CD4-positive, alpha-beta memory T cell (primary cell): ENCODE data around the gene GPSM1. TPM values are rescaled to one million over a fixed set of nuclear protein-coding genes. Genes with fewer than 3 reads are reported as not detected.
A peak's percentile ranks its signal among the peaks of the same experiment; 100 is the strongest.

ENCODE experiments used
- CTCF ChIA-PET: fragments of 350-600 bp; sonication (Branson Sonifier 250); formaldehyde crosslinking; loops from one replicate; lab custom pipeline; 2021; ENCODE audit warnings: inconsistent platforms; ENCODE audit not compliant: partially characterized antibody; lab: Charles Lee
- POLR2A ChIA-PET: fragments of 350-600 bp; sonication (Branson Sonifier 250); formaldehyde crosslinking; loops from one replicate; lab custom pipeline; 2021; ENCODE audit not compliant: partially characterized antibody; lab: Charles Lee
- DNase-seq, 5 donors: peaks; one replicate each; pipeline versions ENCODE4 v3.0.0 to v3.0.0-alpha.2; 2020 to 2022; ENCODE audit warnings: mixed read lengths in 1 of 5
- H3K27ac ChIP-seq: one replicate; pipeline ENCODE4 v1.7.0; 2013; ENCODE audit warnings: low read depth, low read length
- H3K27me3 ChIP-seq: 2 replicates; pipeline ENCODE4 v1.7.0; 2013; ENCODE audit warnings: mild to moderate bottlenecking, low read length, moderate library complexity; ENCODE audit not compliant: insufficient read depth
- H3K36me3 ChIP-seq: 2 replicates; pipeline ENCODE4 v1.7.0; 2013; ENCODE audit warnings: mild to moderate bottlenecking, low read length, moderate library complexity; ENCODE audit not compliant: insufficient read depth
- H3K4me1 ChIP-seq: 2 replicates; pipeline ENCODE4 v1.7.0; 2013; ENCODE audit warnings: mild to moderate bottlenecking, low read length, moderate library complexity; ENCODE audit not compliant: insufficient read depth
- H3K4me3 ChIP-seq, 2 donors: one replicate each; pipeline ENCODE4 v1.7.0; 2013; ENCODE audit warnings: low read length in 2 of 2, mild to moderate bottlenecking in 1 of 2
- H3K9me3 ChIP-seq, 2 donors: one replicate each; pipeline ENCODE4 v1.7.0; 2013; ENCODE audit warnings: low read length in 2 of 2, control low read depth in 1 of 2; ENCODE audit not compliant: control insufficient read depth in 1 of 2
- H3K27ac Mint-ChIP-seq, 7 donors: one replicate each; pipeline ENCODE4 v1.8.0; 2020 to 2021; ENCODE audit warnings: mixed read lengths in 7 of 7, mild to moderate bottlenecking in 6 of 7, inconsistent platforms in 3 of 7, moderate library complexity in 3 of 7
- H3K27me3 Mint-ChIP-seq, 2 donors: one replicate each; pipeline ENCODE4 v1.8.0; 2020 to 2021; ENCODE audit warnings: mixed read lengths in 2 of 2
- H3K36me3 Mint-ChIP-seq, 2 donors: one replicate each; pipeline ENCODE4 v1.8.0; 2020 to 2021; ENCODE audit warnings: mixed read lengths in 2 of 2, inconsistent platforms in 1 of 2, mild to moderate bottlenecking in 1 of 2
- H3K4me1 Mint-ChIP-seq, 4 donors: one replicate each; pipeline ENCODE4 v1.8.0; 2020 to 2021; ENCODE audit warnings: mixed read lengths in 4 of 4, mild to moderate bottlenecking in 1 of 4
- H3K4me3 Mint-ChIP-seq, 8 donors: one replicate each; pipeline ENCODE4 v1.8.0; 2020 to 2021; ENCODE audit warnings: mixed read lengths in 8 of 8, mild to moderate bottlenecking in 7 of 8, moderate library complexity in 6 of 8, inconsistent platforms in 3 of 8
- H3K9me3 Mint-ChIP-seq, 8 donors: one replicate each; pipeline ENCODE4 v1.8.0; 2020 to 2021; ENCODE audit warnings: mixed read lengths in 8 of 8, mild to moderate bottlenecking in 5 of 8, inconsistent platforms in 3 of 8, moderate library complexity in 1 of 8
- intact Hi-C: fragments of 100-400 bp; cut with micrococcal nuclease; formaldehyde crosslinking; loops from one replicate; pipeline ENCODE4 v1.15.1; 2023
- polyA plus RNA-seq, 2 donors: library from polyadenylated mRNA; unstranded; fragments of 300-500 nt; fragmentation: Illumina TruSeq; gene quantifications; one replicate each; pipeline ENCODE4 v1.2.3, GENCODE V29; 2021
- total RNA-seq, 2 experiments: library from RNA; stranded (reverse); gene quantifications; one replicate each; pipeline ENCODE4 v1.2.3, GENCODE V29; 2021

GPSM1 gene
- total and polyA plus RNA-seq, 4 experiments from 2014 or later, result 0.78 to 8.1 (median 4.6) TPM

- DNase-seq, result no peak
- Histone ChIP-seq H3K27ac (no peak overlapping the region), H3K9me3 (no peaks in the 10 kb centered on the region), H3K27me3 (no peaks in the 10 kb centered on the region), H3K36me3 (peaks cover 17% of the 10 kb centered on the region), H3K4me1 (peaks cover 22% of the 10 kb centered on the region), H3K4me3 (no peak overlapping the region)
- Mint-ChIP-seq H3K9me3 (no peaks in the 10 kb centered on the region), H3K27ac (no peak overlapping the region), H3K36me3 (peaks cover 30 to 57% of the 10 kb centered on the region in 2 donors), H3K27me3 (no peaks in the 10 kb centered on the region), H3K4me1 (peaks cover 0 to 27% (median 14%) of the 10 kb centered on the region in 4 donors), H3K4me3 (peak overlapping the region in 5 of 8 donors; percentile 0 to 47 (median 19))
- intact Hi-C loops, result no loop called here
- CTCF ChIA-PET, result no interaction called here
- POLR2A ChIA-PET, result interaction anchor here (1.4 to 2.0 kb wide), 2 partner anchors 18 to 22 kb away, joined by 3 to 11 read pairs; partner anchors contain the start of gene DNLZ
Measured at GRCh38 chr9:136386018-136386417, 58.7 kb downstream of the GPSM1 start.

- no peak overlapping the region for H3K4me3 ChIP-seq
- DNase-seq, result peak in 1 of 5 donors; percentile 37
- CTCF ChIA-PET, result interaction anchor here (1.6 kb wide), 1 partner anchor 13 kb away, joined by 4 read pairs; no protein-coding TSS in a partner anchor
Measured at GRCh38 chr9:136387217-136387616, 59.9 kb downstream of the GPSM1 start.

GRCh38 chr9:136389396-136389795, 62.1 kb downstream of the GPSM1 start:
- ChIA-PET CTCF (interaction anchor here (1.2 kb wide), 1 partner anchor 13 kb away, joined by 3 read pairs; no protein-coding TSS in a partner anchor), POLR2A (interaction anchor here (1.0 kb wide), 1 partner anchor 10 kb away, joined by 3 read pairs; no protein-coding TSS in a partner anchor)
- Mint-ChIP-seq H3K4me3 (no peak overlapping the region), H3K27me3 (no peaks in the 10 kb centered on the region), H3K36me3 (peaks cover 44 to 56% of the 10 kb centered on the region in 2 donors), H3K9me3 (no peaks in the 10 kb centered on the region), H3K4me1 (peaks cover 0 to 21% (median 15%) of the 10 kb centered on the region in 4 donors), H3K27ac (no peak overlapping the region)
- peak in 1 of 5 donors; percentile 15 for DNase-seq
- H3K9me3 ChIP-seq, result no peaks in the 10 kb centered on the region
- H3K4me1 ChIP-seq, result peaks cover 18% of the 10 kb centered on the region
- no peaks in the 10 kb centered on the region for H3K27me3 ChIP-seq
- no peak overlapping the region for H3K27ac ChIP-seq
- intact Hi-C loops, result no loop called here
- no peak overlapping the region for H3K4me3 ChIP-seq
- H3K36me3 ChIP-seq, result peaks cover 21% of the 10 kb centered on the region

More at GRCh38 chr9:136387217-136387616, 59.9 kb downstream of the GPSM1 start:
- Histone ChIP-seq H3K9me3 (no peaks in the 10 kb centered on the region), H3K4me1 (peaks cover 22% of the 10 kb centered on the region), H3K27me3 (no peaks in the 10 kb centered on the region), H3K27ac (no peak overlapping the region), H3K36me3 (peaks cover 23% of the 10 kb centered on the region)
- intact Hi-C loops, result no loop called here
- H3K27ac Mint-ChIP-seq, result peak overlapping the region in 1 of 7 donors; percentile 8
- H3K4me3 Mint-ChIP-seq, result no peak overlapping the region
- peaks cover 0 to 27% (median 15%) of the 10 kb centered on the region in 4 donors for H3K4me1 Mint-ChIP-seq
- H3K9me3 Mint-ChIP-seq, result no peaks in the 10 kb centered on the region
- POLR2A ChIA-PET, result interaction anchor here (1.4 kb wide), 1 partner anchor 16 kb away, joined by 3 read pairs; no protein-coding TSS in a partner anchor
- H3K36me3 Mint-ChIP-seq, result peaks cover 38 to 67% of the 10 kb centered on the region in 2 donors
- H3K27me3 Mint-ChIP-seq, result no peaks in the 10 kb centered on the region

- H3K27me3 ChIP-seq, result no peaks in the 10 kb centered on the region
- intact Hi-C loops, result no loop called here
- POLR2A ChIA-PET, result no interaction called here
- peak in 1 of 5 donors; percentile 34 for DNase-seq
- H3K9me3 Mint-ChIP-seq, result no peaks in the 10 kb centered on the region
- H3K9me3 ChIP-seq, result no peaks in the 10 kb centered on the region
- CTCF ChIA-PET, result no interaction called here
- peaks cover 46% of the 10 kb centered on the region for H3K36me3 ChIP-seq
- peaks cover 43 to 44% of the 10 kb centered on the region in 2 donors for H3K36me3 Mint-ChIP-seq
- peak overlapping the region in 1 of 8 donors; percentile 41 for H3K4me3 Mint-ChIP-seq
- H3K27ac Mint-ChIP-seq, result no peak overlapping the region
- no peak overlapping the region for H3K27ac ChIP-seq
- H3K27me3 Mint-ChIP-seq, result no peaks in the 10 kb centered on the region
- no peaks in the 10 kb centered on the region for H3K4me1 ChIP-seq
- H3K4me3 ChIP-seq, result no peak overlapping the region
- H3K4me1 Mint-ChIP-seq, result peaks cover 0 to 6% (median 0%) of the 10 kb centered on the region in 4 donors
Measured at GRCh38 chr9:136391737-136392537, 64.6 kb downstream of the GPSM1 start.

GRCh38 chr9:136392538-136393449, 65.5 kb downstream of the GPSM1 start:
- Histone ChIP-seq H3K4me3 (no peak overlapping the region), H3K27ac (no peak overlapping the region), H3K4me1 (no peaks in the 10 kb centered on the region), H3K9me3 (no peaks in the 10 kb centered on the region), H3K27me3 (no peaks in the 10 kb centered on the region), H3K36me3 (peaks cover 50% of the 10 kb centered on the region)
- Mint-ChIP-seq H3K27me3 (no peaks in the 10 kb centered on the region), H3K9me3 (no peaks in the 10 kb centered on the region), H3K4me1 (peaks cover 0 to 6% (median 0%) of the 10 kb centered on the region in 4 donors), H3K36me3 (peaks cover 39% of the 10 kb centered on the region in 2 donors), H3K27ac (no peak overlapping the region), H3K4me3 (no peak overlapping the region)
- intact Hi-C loops, result no loop called here
- DNase-seq, result peak in 1 of 5 donors; percentile 28
- CTCF ChIA-PET, result interaction anchor here (0.9 kb wide), 1 partner anchor 30 kb away, joined by 3 read pairs; no protein-coding TSS in a partner anchor
- POLR2A ChIA-PET, result interaction anchor here (1.4 kb wide), 1 partner anchor 11 kb away, joined by 3 read pairs; no protein-coding TSS in a partner anchor

GRCh38 chr9:136393531-136393930, 66.2 kb downstream of the GPSM1 start:
- DNase-seq, result no peak
- H3K36me3 Mint-ChIP-seq, result peaks cover 35 to 40% of the 10 kb centered on the region in 2 donors
- intact Hi-C loops, result no loop called here
- POLR2A ChIA-PET, result interaction anchor here (1.4 kb wide), 1 partner anchor 10 kb away, joined by 3 read pairs; no protein-coding TSS in a partner anchor
- H3K27ac ChIP-seq, result no peak overlapping the region
- no peaks in the 10 kb centered on the region for H3K9me3 ChIP-seq
- CTCF ChIA-PET, result interaction anchor here (0.9 kb wide), 1 partner anchor 31 kb away, joined by 3 read pairs; no protein-coding TSS in a partner anchor
- no peaks in the 10 kb centered on the region for H3K9me3 Mint-ChIP-seq
- peaks cover 0 to 6% (median 4%) of the 10 kb centered on the region in 4 donors for H3K4me1 Mint-ChIP-seq
- peaks cover 45% of the 10 kb centered on the region for H3K36me3 ChIP-seq
- H3K4me3 ChIP-seq, result no peak overlapping the region
- H3K27me3 ChIP-seq, result no peaks in the 10 kb centered on the region
- H3K4me3 Mint-ChIP-seq, result no peak overlapping the region
- H3K27ac Mint-ChIP-seq, result no peak overlapping the region
- peaks cover 5% of the 10 kb centered on the region for H3K4me1 ChIP-seq
- H3K27me3 Mint-ChIP-seq, result no peaks in the 10 kb centered on the region
